ENCODE data around the gene CDC25B.

- TF ChIP-seq ESRRA (IDR thresholded peaks at IDR 0.05; ENCODE audit: low read length): no peak
- no peak for TF ChIP-seq YBX1 (IDR thresholded peaks at IDR 0.05)
- no peak for TF ChIP-seq CTCF (IDR thresholded peaks at IDR 0.05 in 2 of 3, conservative IDR thresholded peaks at IDR 0.05 in 1 of 3; ENCODE audit: control insufficient read depth in 2 of 3, extremely low read depth in 1 of 3, insufficient read depth in 1 of 3, low read depth in 3 of 3, low read length in 3 of 3)
- TF ChIP-seq SKIL (IDR thresholded peaks at IDR 0.05; ENCODE audit: low read depth, poor library complexity, severe bottlenecking): no peak
- TF ChIP-seq EGR1 (IDR thresholded peaks at IDR 0.05; ENCODE audit: borderline replicate concordance in 1 of 2, low read depth in 2 of 2, low read length in 2 of 2): no peak
- no peak for TF ChIP-seq PBX3 (IDR thresholded peaks at IDR 0.05; ENCODE audit: insufficient replicate concordance, low read depth, low read length)
- TF ChIP-seq ZNF217 (IDR thresholded peaks at IDR 0.05): no peak
- TF ChIP-seq ZBTB33 (IDR thresholded peaks at IDR 0.05): no peak
- no peak for TF ChIP-seq POLR2A (IDR thresholded peaks at IDR 0.05; ENCODE audit: low read depth, low read length)
- no peak for TF ChIP-seq SMC3 (IDR thresholded peaks at IDR 0.05; ENCODE audit: borderline replicate concordance, low read length)
- TF ChIP-seq SRF (IDR thresholded peaks at IDR 0.05; ENCODE audit: low read depth in 2 of 2, low read length in 2 of 2): no peak
- no peak for TF ChIP-seq FOXK2 (IDR thresholded peaks at IDR 0.05)
- no peak for TF ChIP-seq SREBF1 (IDR thresholded peaks at IDR 0.05; ENCODE audit: low read length)
- no peak for TF ChIP-seq KAT2A (conservative IDR thresholded peaks at IDR 0.05; ENCODE audit: control insufficient read depth, low read depth, low read length)
These were observed 17.9 kb downstream of the CDC25B start for GRCh38 chr20:3813848-3814581.

Measured in GM12878 (cell line).